H7 (cell line): ENCODE measurements around the gene PHF11. TPM values are rescaled to one million over a fixed set of nuclear protein-coding genes. Genes with fewer than 3 reads are reported as not detected.

Source experiments
- DNase-seq: peaks from one replicate; pipeline ENCODE4 v3.0.0; 2012
- H3K27me3 ChIP-seq: 2 replicates; pipeline ENCODE4 v1.6.0; 2011; ENCODE audit warnings: mild to moderate bottlenecking, low read length; ENCODE audit not compliant: control insufficient read depth, insufficient read depth
- H3K36me3 ChIP-seq: replicated peaks from 2 replicates; pipeline ENCODE4 v1.5.1; 2011; ENCODE audit warnings: low read length; ENCODE audit not compliant: control insufficient read depth, insufficient read depth
- H3K4me3 ChIP-seq: 2 replicates; pipeline ENCODE4 v1.5.1; 2011; ENCODE audit warnings: low read depth, mild to moderate bottlenecking, control low read depth, low read length, moderate library complexity; ENCODE audit not compliant: insufficient read depth
- total RNA-seq: library from RNA; depleted of rRNA; stranded (reverse); fragments of >200 nt; shearing (Covaris generic); gene quantifications from 2 replicates; pipeline ENCODE4 v1.2.3, GENCODE V29; 2014

The PHF11 gene
- total RNA-seq, 1 experiment from 2014 or later: 7.0 TPM

DNA sequence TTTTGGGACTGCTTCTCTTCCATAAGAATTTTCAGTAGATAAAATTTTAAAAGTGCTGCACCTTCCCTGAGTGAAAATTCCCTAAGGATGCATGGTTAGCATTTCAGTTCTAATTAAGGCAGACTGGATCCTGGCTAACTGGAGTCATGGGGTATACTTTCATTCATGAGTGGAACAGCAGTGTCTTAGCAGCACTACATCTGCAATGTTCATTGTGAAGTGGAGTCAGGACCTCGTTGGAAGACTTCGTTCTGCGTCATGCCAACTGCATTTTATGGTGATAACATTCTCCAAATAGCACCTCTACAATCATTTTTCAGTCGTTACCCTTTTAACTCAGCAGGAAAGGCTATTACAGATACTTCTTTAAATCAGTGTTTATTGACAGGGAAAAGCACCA lies 25.5 kb downstream of the PHF11 start:
- no peak for DNase-seq
- H3K4me3 ChIP-seq: no peak overlapping the region
- H3K27me3 ChIP-seq: no peaks in the 10 kb centered on the region

GRCh38 chr13:49524740-49525501 lies 29.2 kb downstream of the PHF11 start:
- Histone ChIP-seq H3K27me3 (no peaks in the 10 kb centered on the region), H3K4me3 (no peak overlapping the region)

More for the DNA sequence above, 25.5 kb downstream of the PHF11 start:
- H3K36me3 ChIP-seq: no peaks in the 10 kb centered on the region; the same call in 1 of the 2 replicates

DNA sequence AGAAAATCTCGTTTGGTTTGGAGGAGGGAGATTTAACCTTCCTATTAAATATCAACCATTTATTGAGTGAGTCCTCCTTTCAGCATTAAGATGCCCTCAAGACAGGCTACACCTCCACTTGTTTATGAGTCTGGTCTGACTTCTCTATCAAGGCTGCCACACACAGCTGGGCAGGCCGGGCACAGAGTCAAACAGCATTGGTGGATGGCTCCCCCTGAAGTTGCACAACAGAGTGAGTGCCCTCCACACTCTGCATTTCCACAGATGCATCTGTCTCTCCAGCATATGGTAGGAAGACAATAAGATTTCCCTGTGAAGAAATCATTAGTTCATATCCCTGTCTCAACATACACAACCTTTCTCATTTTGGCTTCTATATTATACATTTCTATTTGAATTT lies 31.4 kb downstream of the PHF11 start:
- Histone ChIP-seq H3K4me3 (no peak overlapping the region), H3K27me3 (no peaks in the 10 kb centered on the region), H3K36me3 (no peaks in the 10 kb centered on the region; the same call in 1 of the 2 replicates)
- no peak for DNase-seq

More at GRCh38 chr13:49524740-49525501, 29.2 kb downstream of the PHF11 start:
- no peak for DNase-seq
- no peaks in the 10 kb centered on the region; the same call in 1 of the 2 replicates for H3K36me3 ChIP-seq

GRCh38 chr13:49528161-49528560 lies 32.4 kb downstream of the PHF11 start:
- no peak for DNase-seq
- Histone ChIP-seq H3K4me3 (no peak overlapping the region), H3K27me3 (no peaks in the 10 kb centered on the region), H3K36me3 (no peaks in the 10 kb centered on the region; the same call in 1 of the 2 replicates)

- no peaks in the 10 kb centered on the region for H3K27me3 ChIP-seq
- no peak overlapping the region for H3K4me3 ChIP-seq
- no peaks in the 10 kb centered on the region; the same call in 1 of the 2 replicates for H3K36me3 ChIP-seq
- DNase-seq: no peak
These were observed 34.7 kb downstream of the PHF11 start for GRCh38 chr13:49530457-49530856.

DNA sequence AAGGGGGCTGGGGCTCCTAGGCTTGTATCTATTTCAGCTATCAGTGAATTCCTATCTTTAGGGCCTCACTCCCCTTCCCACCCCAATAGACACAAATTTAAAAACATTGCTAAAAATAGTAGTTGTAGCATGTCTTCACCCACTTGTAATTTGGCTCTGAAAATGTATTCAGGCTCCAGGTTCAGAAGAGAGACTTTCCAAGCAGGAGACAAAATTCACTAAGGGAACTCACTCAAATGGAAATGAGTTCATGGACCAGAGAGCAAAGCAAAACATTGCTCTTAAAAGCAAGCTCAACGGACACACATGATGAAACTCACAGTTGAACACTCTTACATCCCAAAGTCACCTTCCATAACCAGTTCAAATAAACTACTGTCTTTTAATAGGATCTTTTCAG lies 36.8 kb downstream of the PHF11 start:
- Histone ChIP-seq H3K36me3 (no peaks in the 10 kb centered on the region; the same call in 1 of the 2 replicates), H3K27me3 (no peaks in the 10 kb centered on the region), H3K4me3 (no peak overlapping the region)
- DNase-seq: no peak

GRCh38 chr13:49533011-49533410 lies 37.3 kb downstream of the PHF11 start:
- DNase-seq: no peak
- no peaks in the 10 kb centered on the region for H3K27me3 ChIP-seq

GRCh38 chr13:49533591-49534269 lies 38.0 kb downstream of the PHF11 start:
- no peak overlapping the region for H3K4me3 ChIP-seq
- no peaks in the 10 kb centered on the region; the same call in 1 of the 2 replicates for H3K36me3 ChIP-seq
- H3K27me3 ChIP-seq: no peaks in the 10 kb centered on the region
- DNase-seq: no peak

More at GRCh38 chr13:49533011-49533410, 37.3 kb downstream of the PHF11 start:
- Histone ChIP-seq H3K36me3 (no peaks in the 10 kb centered on the region; the same call in 1 of the 2 replicates), H3K4me3 (no peak overlapping the region)

GRCh38 chr13:49536144-49536873 lies 40.6 kb downstream of the PHF11 start:
- no peak for DNase-seq
- H3K36me3 ChIP-seq: peaks cover 8% of the 10 kb centered on the region
- no peak overlapping the region for H3K4me3 ChIP-seq

GRCh38 chr13:49538404-49538803 lies 42.7 kb downstream of the PHF11 start:
- peaks cover 8% of the 10 kb centered on the region for H3K36me3 ChIP-seq
- H3K27me3 ChIP-seq: no peaks in the 10 kb centered on the region
- no peak for DNase-seq
- no peak overlapping the region for H3K4me3 ChIP-seq

More at GRCh38 chr13:49536144-49536873, 40.6 kb downstream of the PHF11 start:
- no peaks in the 10 kb centered on the region for H3K27me3 ChIP-seq

DNA sequence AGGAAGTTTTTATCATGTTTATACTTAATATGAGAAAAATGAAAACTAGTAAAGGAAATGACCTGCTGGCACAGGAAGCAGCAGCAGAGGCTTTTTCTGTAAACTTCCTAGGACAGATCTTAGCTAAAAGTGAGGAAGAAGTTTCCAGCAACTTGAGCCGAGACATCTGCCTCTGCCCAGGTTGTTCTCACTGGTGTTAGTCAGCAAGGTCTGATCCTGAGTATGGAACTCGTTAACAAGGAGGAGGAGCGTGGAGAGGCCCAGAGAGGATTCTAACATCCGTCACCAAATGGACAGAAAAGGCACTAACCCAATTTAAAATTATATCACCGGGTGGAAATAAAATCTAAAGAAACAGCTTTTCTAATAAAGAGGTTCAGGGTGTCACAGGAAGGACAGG lies 43.6 kb downstream of the PHF11 start:
- Histone ChIP-seq H3K4me3 (no peak overlapping the region), H3K36me3 (peaks cover 8% of the 10 kb centered on the region), H3K27me3 (no peaks in the 10 kb centered on the region)
- DNase-seq: no peak

DNA sequence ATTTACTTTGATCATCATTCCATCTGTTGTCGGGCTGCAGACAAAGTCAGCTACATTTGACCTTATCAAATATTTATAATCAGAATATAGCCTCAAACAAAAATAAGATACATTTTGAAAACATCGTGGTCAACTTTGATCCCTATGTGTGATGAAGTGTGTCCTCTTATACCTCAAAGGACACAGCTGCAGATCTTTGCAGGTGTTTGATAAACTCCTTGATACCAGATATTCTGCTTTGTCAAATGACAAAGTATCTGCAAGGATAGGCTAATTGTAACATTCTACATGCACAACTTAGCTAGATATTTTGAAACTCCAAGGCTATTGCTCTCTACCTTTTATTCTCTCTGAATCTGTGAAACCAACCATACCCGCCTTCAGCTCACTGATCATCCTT lies 44.0 kb downstream of the PHF11 start:
- Histone ChIP-seq H3K4me3 (no peak overlapping the region), H3K27me3 (no peaks in the 10 kb centered on the region), H3K36me3 (peaks cover 8% of the 10 kb centered on the region)
- no peak for DNase-seq

DNA sequence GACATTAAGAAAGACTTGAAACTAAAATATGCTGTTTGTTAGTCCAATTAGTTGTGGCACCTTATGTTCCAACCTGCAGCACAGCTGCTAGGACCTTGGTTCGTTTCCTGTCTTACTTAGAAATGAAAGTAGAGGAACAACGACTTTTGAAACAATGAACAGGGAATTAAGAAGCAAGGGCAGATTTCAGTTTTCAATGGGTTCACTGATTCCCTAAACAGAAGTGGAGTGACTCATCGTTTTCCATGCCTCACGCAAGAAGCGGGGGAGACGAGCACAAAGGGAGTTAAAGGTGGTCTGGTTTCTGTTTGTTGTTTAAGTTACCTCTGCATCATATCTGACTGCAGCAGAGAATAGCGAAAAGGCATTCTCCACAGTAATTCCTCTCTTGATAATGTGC lies 44.8 kb downstream of the PHF11 start:
- no peaks in the 10 kb centered on the region for H3K27me3 ChIP-seq
- no peak overlapping the region for H3K4me3 ChIP-seq
- no peak for DNase-seq
- H3K36me3 ChIP-seq: peaks cover 8% of the 10 kb centered on the region

GRCh38 chr13:49543656-49544055 lies 47.9 kb downstream of the PHF11 start:
- DNase-seq: no peak
- H3K27me3 ChIP-seq: no peaks in the 10 kb centered on the region
- no peak overlapping the region for H3K4me3 ChIP-seq
- H3K36me3 ChIP-seq: peaks cover 10% of the 10 kb centered on the region
